ENCODE data around the gene SUGT1.

SUGT1 gene

GRCh38 chr13:52646967-52647366, 5.7 kb upstream of the SUGT1 start:
- H3K36me3 ChIP-seq: peaks cover 3% of the 10 kb centered on the region; the same call in 1 of the 2 replicates
- H3K27ac ChIP-seq: no peak overlapping the region
- no peaks in the 10 kb centered on the region for H3K9me3 ChIP-seq (ENCODE audit: severe bottlenecking)
- TF ChIP-seq, protein P1, sequence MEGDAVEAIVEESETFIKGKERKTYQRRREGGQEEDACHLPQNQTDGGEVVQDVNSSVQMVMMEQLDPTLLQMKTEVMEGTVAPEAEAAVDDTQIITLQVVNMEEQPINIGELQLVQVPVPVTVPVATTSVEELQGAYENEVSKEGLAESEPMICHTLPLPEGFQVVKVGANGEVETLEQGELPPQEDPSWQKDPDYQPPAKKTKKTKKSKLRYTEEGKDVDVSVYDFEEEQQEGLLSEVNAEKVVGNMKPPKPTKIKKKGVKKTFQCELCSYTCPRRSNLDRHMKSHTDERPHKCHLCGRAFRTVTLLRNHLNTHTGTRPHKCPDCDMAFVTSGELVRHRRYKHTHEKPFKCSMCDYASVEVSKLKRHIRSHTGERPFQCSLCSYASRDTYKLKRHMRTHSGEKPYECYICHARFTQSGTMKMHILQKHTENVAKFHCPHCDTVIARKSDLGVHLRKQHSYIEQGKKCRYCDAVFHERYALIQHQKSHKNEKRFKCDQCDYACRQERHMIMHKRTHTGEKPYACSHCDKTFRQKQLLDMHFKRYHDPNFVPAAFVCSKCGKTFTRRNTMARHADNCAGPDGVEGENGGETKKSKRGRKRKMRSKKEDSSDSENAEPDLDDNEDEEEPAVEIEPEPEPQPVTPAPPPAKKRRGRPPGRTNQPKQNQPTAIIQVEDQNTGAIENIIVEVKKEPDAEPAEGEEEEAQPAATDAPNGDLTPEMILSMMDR (IDR thresholded peaks at IDR 0.05; ENCODE audit: low read depth, low read length): no peak
- no peak overlapping the region for H3K4me3 ChIP-seq (ENCODE audit: low read depth, low read length)
- DNase-seq: no peak
- no peaks in the 10 kb centered on the region for H3K27me3 ChIP-seq (ENCODE audit: insufficient read depth, low read depth, severe bottlenecking)

DNA sequence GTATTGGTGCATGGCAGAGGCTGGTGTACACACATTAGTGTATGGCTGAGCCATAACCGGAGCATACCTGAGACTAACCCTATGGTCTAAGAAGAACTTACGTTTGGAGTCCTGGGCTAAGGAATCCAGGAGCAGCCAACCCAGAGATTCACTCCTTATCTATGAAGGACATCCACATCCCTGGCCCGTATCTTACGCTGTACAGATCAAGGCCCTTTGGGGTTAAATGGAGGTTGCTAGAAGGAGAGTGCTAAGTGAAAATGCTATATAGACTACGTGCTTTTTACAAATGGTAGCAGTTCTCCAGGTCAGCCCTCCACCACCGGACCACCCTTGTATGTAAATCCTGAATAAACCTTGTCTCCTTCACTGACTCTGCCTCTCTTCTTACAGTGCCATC, 1.9 kb upstream of the SUGT1 start:
- peak overlapping the region; percentile 82 for H3K4me3 ChIP-seq (ENCODE audit: low read depth, low read length)
- peaks cover 3% of the 10 kb centered on the region; the same call in 1 of the 2 replicates for H3K36me3 ChIP-seq
- H3K27ac ChIP-seq: no peak overlapping the region
- TF ChIP-seq, protein P1 (IDR thresholded peaks at IDR 0.05; ENCODE audit: low read depth, low read length): no peak
- no peak for DNase-seq
- H3K9me3 ChIP-seq (ENCODE audit: severe bottlenecking): no peaks in the 10 kb centered on the region
- no peaks in the 10 kb centered on the region for H3K27me3 ChIP-seq (ENCODE audit: insufficient read depth, low read depth, severe bottlenecking)

DNA sequence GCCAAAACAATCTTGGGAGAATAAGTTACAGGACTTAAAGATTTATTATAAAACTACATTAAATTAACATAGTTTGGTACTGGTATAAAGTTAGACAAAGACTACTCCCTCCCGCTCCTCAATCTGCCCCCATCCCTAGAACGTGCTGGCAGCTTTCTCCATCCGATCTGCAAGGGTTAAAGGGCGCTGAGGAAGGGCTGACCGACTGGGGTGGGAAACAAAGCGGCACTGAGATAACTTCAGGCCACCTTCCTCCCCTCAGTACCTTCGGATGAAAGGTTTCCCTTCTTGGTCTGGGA, 790 bp upstream of the SUGT1 start:
- Histone ChIP-seq H3K27me3 (ENCODE audit: insufficient read depth, low read depth, severe bottlenecking) (no peaks in the 10 kb centered on the region), H3K4me3 (ENCODE audit: low read depth, low read length) (peak overlapping the region; percentile 82), H3K27ac (peak overlapping the region; percentile 94), H3K36me3 (peaks cover 3% of the 10 kb centered on the region; the same call in 1 of the 2 replicates), H3K9me3 (ENCODE audit: severe bottlenecking) (no peaks in the 10 kb centered on the region)
- TF ChIP-seq, protein P1 (IDR thresholded peaks at IDR 0.05; ENCODE audit: low read depth, low read length): no peak
- DNase-seq: no peak

- DNase-seq: no peak
Measured at GRCh38 chr13:52652980-52653303, 306 bp downstream of the SUGT1 start.

GRCh38 chr13:52659340-52659739, 6.7 kb downstream of the SUGT1 start:
- H3K36me3 ChIP-seq: no peaks in the 10 kb centered on the region
- no peaks in the 10 kb centered on the region for H3K27me3 ChIP-seq (ENCODE audit: insufficient read depth, low read depth, severe bottlenecking)
- H3K9me3 ChIP-seq (ENCODE audit: severe bottlenecking): no peaks in the 10 kb centered on the region
- TF ChIP-seq, protein P1 (IDR thresholded peaks at IDR 0.05; ENCODE audit: low read depth, low read length): no peak
- no peak for DNase-seq
- H3K27ac ChIP-seq: no peak overlapping the region
- no peak overlapping the region for H3K4me3 ChIP-seq (ENCODE audit: low read depth, low read length)

More at GRCh38 chr13:52652980-52653303, 306 bp downstream of the SUGT1 start:
- H3K4me3 ChIP-seq (ENCODE audit: low read depth, low read length): peak overlapping the region; percentile 82
- H3K27ac ChIP-seq: peak overlapping the region; percentile 68
- TF ChIP-seq, protein P1 (IDR thresholded peaks at IDR 0.05; ENCODE audit: low read depth, low read length): no peak
- peaks cover 3% of the 10 kb centered on the region; the same call in 1 of the 2 replicates for H3K36me3 ChIP-seq
- no peaks in the 10 kb centered on the region for H3K27me3 ChIP-seq (ENCODE audit: insufficient read depth, low read depth, severe bottlenecking)
- H3K9me3 ChIP-seq (ENCODE audit: severe bottlenecking): no peaks in the 10 kb centered on the region

- Histone ChIP-seq H3K27ac (no peak overlapping the region), H3K4me3 (ENCODE audit: low read depth, low read length) (no peak overlapping the region), H3K27me3 (ENCODE audit: insufficient read depth, low read depth, severe bottlenecking) (no peaks in the 10 kb centered on the region), H3K9me3 (ENCODE audit: severe bottlenecking) (no peaks in the 10 kb centered on the region), H3K36me3 (no peaks in the 10 kb centered on the region; the same call in 1 of the 2 replicates)
- TF ChIP-seq, protein P1 (IDR thresholded peaks at IDR 0.05; ENCODE audit: low read depth, low read length): no peak
- no peak for DNase-seq
Measured at GRCh38 chr13:52664272-52664671, 11.6 kb downstream of the SUGT1 start.
